Endothelial cell of umbilical vein (primary cell): ENCODE measurements around the gene FXYD7. TPM values are rescaled to one million over a fixed set of nuclear protein-coding genes. Genes with fewer than 3 reads are reported as not detected.

Source experiments
- BruUV-seq: library from RNA; stranded (reverse); fragments of 400-500 nt; replicated peaks from 2 replicates; lab custom pipeline; 2021; lab: Mats Ljungman, UMichigan
- CTCF ChIA-PET: fragments of 300-600, 350-600 bp; sonication (Branson Sonifier 250); formaldehyde crosslinking; loops from one replicate; lab custom pipeline; 2021; ENCODE audit warnings: antibody characterized with exemption, inconsistent platforms; lab: Charles Lee
- POLR2A ChIA-PET: fragments of 300-600, 350-600 bp; sonication (Branson Sonifier 250); formaldehyde crosslinking; loops from one replicate; lab custom pipeline; 2021; ENCODE audit warnings: antibody characterized with exemption, inconsistent platforms; lab: Charles Lee
- DNase-seq: peaks from one replicate; pipeline ENCODE4 v3.0.0-alpha.2; 2011; ENCODE audit warnings: low read depth, low spot score
- FAIRE-seq: peaks from 2 replicates; lab custom pipeline; 2011; peaks lifted over from hg19 to GRCh38; lab: Jason Lieb, UNC
- H2AFZ ChIP-seq: 2 replicates; pipeline ENCODE4 v1.6.0; 2012; ENCODE audit warnings: low read depth, low read length, control low read depth, inconsistent platforms
- H3K27ac ChIP-seq: 2 replicates; pipeline ENCODE4 v1.5.1; 2011; ENCODE audit warnings: low read depth, mild to moderate bottlenecking, control low read depth, low read length, moderate library complexity; ENCODE audit not compliant: insufficient read depth
- H3K27me3 ChIP-seq, 2 experiments: 2 replicates each; pipeline versions ENCODE4 v1.6.0 to v1.6.1; 2011; ENCODE audit warnings: low read length in 2 of 2, mixed read lengths in 1 of 2; ENCODE audit not compliant: control insufficient read depth in 2 of 2, insufficient read depth in 2 of 2
- H3K36me3 ChIP-seq, 2 experiments: 2 replicates in 1 of 2; 3 replicates in 1 of 2; pipeline ENCODE4 v1.5.1; 2011; ENCODE audit warnings: low read length in 2 of 2, mild to moderate bottlenecking in 1 of 2, moderate library complexity in 1 of 2; ENCODE audit not compliant: control insufficient read depth in 2 of 2, insufficient read depth in 2 of 2; ENCODE audit errors: extremely low read depth in 1 of 2
- H3K4me1 ChIP-seq: 3 replicates; pipeline ENCODE4 v1.5.1; 2011; ENCODE audit warnings: mild to moderate bottlenecking, low read length; ENCODE audit not compliant: control insufficient read depth, insufficient read depth; ENCODE audit errors: extremely low read depth
- H3K4me2 ChIP-seq: 2 replicates; pipeline ENCODE4 v1.6.1; 2011; ENCODE audit warnings: low read length, control low read depth, mixed read lengths; ENCODE audit not compliant: insufficient read depth
- H3K4me3 ChIP-seq, 3 experiments: fragments of 200-600 bp in 1 of 3; sonication (generic), shearing (Covaris generic) in 1 of 3; replicated peaks in 1 of 3; 2 replicates each; pipeline ENCODE4 v1.5.1; 2011 to 2016; ENCODE audit warnings: control low read depth in 3 of 3, low read length in 3 of 3, mild to moderate bottlenecking in 2 of 3, inconsistent platforms in 1 of 3, low read depth in 1 of 3, moderate library complexity in 1 of 3; ENCODE audit not compliant: insufficient read depth in 1 of 3
- H3K79me2 ChIP-seq: 2 replicates; pipeline ENCODE4 v1.6.0; 2012; ENCODE audit warnings: low read length, inconsistent platforms; ENCODE audit not compliant: control insufficient read depth, insufficient read depth
- H3K9ac ChIP-seq: replicated peaks from 2 replicates; pipeline ENCODE3; 2011; ENCODE audit warnings: low read length, control low read depth; ENCODE audit not compliant: insufficient read depth; ENCODE audit errors: extremely low read depth
- H3K9me1 ChIP-seq: replicated peaks from 3 replicates; pipeline ENCODE4 v1.6.0; 2011; ENCODE audit warnings: mild to moderate bottlenecking, low read length; ENCODE audit not compliant: control insufficient read depth, insufficient read depth; ENCODE audit errors: extremely low read depth
- H3K9me3 ChIP-seq: replicated peaks from 2 replicates; pipeline ENCODE4 v1.5.1; 2012; ENCODE audit warnings: low read length, inconsistent platforms; ENCODE audit not compliant: control insufficient read depth, insufficient read depth
- H4K20me1 ChIP-seq: replicated peaks from 2 replicates; pipeline ENCODE3; 2011; ENCODE audit warnings: mild to moderate bottlenecking, low read length; ENCODE audit not compliant: control insufficient read depth, insufficient read depth; ENCODE audit errors: extremely low read depth
- EZH2 ChIP-seq: IDR thresholded peaks from 2 replicates; pipeline ENCODE4 v1.6.1; 2012; ENCODE audit warnings: borderline replicate concordance, low read depth, mild to moderate bottlenecking, moderate library complexity, low read length, inconsistent platforms; ENCODE audit not compliant: severe bottlenecking
- FOS ChIP-seq: IDR thresholded peaks from 2 replicates; pipeline ENCODE4 v1.6.1; 2011; ENCODE audit warnings: mild to moderate bottlenecking, low read length, moderate library complexity, borderline replicate concordance; ENCODE audit not compliant: insufficient read depth
- GATA2 ChIP-seq: IDR thresholded peaks from 2 replicates; pipeline ENCODE4 v1.7.0; 2011; ENCODE audit warnings: low read depth, mild to moderate bottlenecking, moderate library complexity, mixed read lengths, low read length; ENCODE audit not compliant: insufficient read length, insufficient read depth
- JUN ChIP-seq: IDR thresholded peaks from 2 replicates; pipeline ENCODE4 v1.6.1; 2011; ENCODE audit warnings: borderline replicate concordance, low read depth; ENCODE audit not compliant: insufficient read length, insufficient read depth
- MYC ChIP-seq: IDR thresholded peaks from one replicate; pipeline ENCODE4 v1.6.1; 2011; ENCODE audit warnings: mild to moderate bottlenecking, low read depth, low read length
- POLR2A ChIP-seq: IDR thresholded peaks from 2 replicates; pipeline ENCODE4 v1.6.1; 2012; ENCODE audit warnings: low read depth, mild to moderate bottlenecking, control low read depth, low read length
- POLR2AphosphoS5 ChIP-seq: IDR thresholded peaks from 2 replicates; pipeline ENCODE4 v1.6.1; 2012; ENCODE audit warnings: low read depth, mild to moderate bottlenecking, control low read depth, low read length, moderate library complexity; ENCODE audit not compliant: insufficient read depth
- dilution Hi-C: fragments of 300-500 bp; cut with MboI; formaldehyde crosslinking; loops from one replicate; pipeline ENCODE4 v1.15.0; 2019; ENCODE audit warnings: low sequenced_read_pairs; ENCODE audit not compliant: extremely low pct_ligation_motif_present
- intact Hi-C: fragments of 100-400 bp; cut with micrococcal nuclease; formaldehyde crosslinking; loops from one replicate; pipeline ENCODE4 v1.10.0; 2022
- polyA plus RNA-seq, 4 experiments: library from polyadenylated mRNA; depleted of rRNA in 3 of 4; stranded (reverse) in 3 of 4; unstranded in 1 of 4; fragments of >200 nt; gene quantifications; 2 replicates each; pipeline versions ENCODE4 v1.2.1 to v1.2.3, GENCODE V29; 2011 to 2012; ENCODE audit warnings: missing spikeins in 1 of 4
- total RNA-seq: library from RNA; stranded (reverse); gene quantifications from 2 replicates; pipeline ENCODE4 v1.2.3, GENCODE V29; 2021
- TF ChIP-seq, protein P1 (sequence below), 2 donors: IDR thresholded peaks; 1 replicate in 1 of 2; 2 replicates in 1 of 2; pipeline ENCODE4 v1.5.1; 2011; ENCODE audit warnings: low read length in 2 of 2, mild to moderate bottlenecking in 2 of 2, moderate library complexity in 2 of 2, control low read depth in 1 of 2, inconsistent platforms in 1 of 2, low read depth in 1 of 2; ENCODE audit not compliant: insufficient read depth in 1 of 2; ENCODE audit errors: extremely low read depth in 1 of 2
- TF ChIP-seq, protein P2 (sequence below): IDR thresholded peaks from 2 replicates; pipeline ENCODE4 v1.6.1; 2011; ENCODE audit not compliant: insufficient read depth, insufficient read length

Gene FXYD7
- total and polyA plus RNA-seq, 2 donors (not counting 3 experiments of a cell fraction or from before 2014, with no cell fraction given) = not detected

DNA sequence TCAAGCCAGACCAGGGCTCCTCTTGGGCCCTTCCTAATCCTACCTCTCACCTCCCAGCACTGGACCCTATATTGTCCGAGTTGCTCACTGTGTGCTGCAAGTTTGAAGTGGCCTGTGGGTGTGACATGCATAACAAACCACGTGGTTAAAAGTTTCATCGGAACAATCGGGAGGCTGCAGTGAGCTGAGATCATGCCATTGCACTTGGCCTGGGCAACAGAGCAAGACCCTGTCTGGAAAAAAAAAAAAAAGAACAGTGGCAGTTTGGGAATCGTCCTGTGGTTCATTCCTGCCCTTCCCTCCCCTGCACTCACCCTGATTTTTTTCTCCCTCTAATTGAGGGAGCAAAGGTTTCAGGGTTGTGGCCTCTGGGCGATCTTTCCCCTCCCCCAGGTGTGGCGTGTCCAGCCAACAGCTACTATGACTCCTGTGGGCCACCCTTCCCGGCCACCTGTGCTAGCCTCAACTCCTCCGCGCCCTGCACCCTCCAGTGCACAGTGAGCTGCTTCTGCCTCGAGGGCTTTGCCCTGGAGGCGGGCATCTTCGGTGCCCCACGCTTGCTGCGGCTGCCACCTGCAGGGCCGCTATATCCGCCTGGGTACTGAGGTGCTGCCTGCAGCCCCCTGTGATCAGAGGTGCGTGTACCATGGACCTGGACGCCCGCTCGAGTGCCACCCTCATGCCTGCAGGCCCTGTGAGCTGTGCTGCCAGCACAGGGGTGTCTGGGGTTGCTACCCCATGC is 43.7 kb upstream of the FXYD7 start:
- Histone ChIP-seq H3K4me1 (no peaks in the 10 kb centered on the region), H2AFZ (no peak overlapping the region), H3K36me3 (no peaks in the 10 kb centered on the region), H3K9me1 (no peaks in the 10 kb centered on the region), H3K9me3 (no peaks in the 10 kb centered on the region), H3K9ac (no peak overlapping the region), H4K20me1 (no peaks in the 10 kb centered on the region), H3K79me2 (no peaks in the 10 kb centered on the region), H3K27me3 (no peaks in the 10 kb centered on the region), H3K4me2 (no peak overlapping the region), H3K4me3 (no peak overlapping the region), H3K27ac (no peak overlapping the region)
- CTCF ChIA-PET = interaction anchor here (0.9 to 1.9 kb wide), 5 partner anchors 8 to 55 kb away, joined by 3 to 7 read pairs (median 7); partner anchors contain the start of gene FXYD3
- no TSS peak for BruUV-seq
- no peak for FAIRE-seq
- no peak for DNase-seq
- dilution Hi-C loops = no loop called here
- intact Hi-C loops = no loop called here
- TF ChIP-seq, protein P1, sequence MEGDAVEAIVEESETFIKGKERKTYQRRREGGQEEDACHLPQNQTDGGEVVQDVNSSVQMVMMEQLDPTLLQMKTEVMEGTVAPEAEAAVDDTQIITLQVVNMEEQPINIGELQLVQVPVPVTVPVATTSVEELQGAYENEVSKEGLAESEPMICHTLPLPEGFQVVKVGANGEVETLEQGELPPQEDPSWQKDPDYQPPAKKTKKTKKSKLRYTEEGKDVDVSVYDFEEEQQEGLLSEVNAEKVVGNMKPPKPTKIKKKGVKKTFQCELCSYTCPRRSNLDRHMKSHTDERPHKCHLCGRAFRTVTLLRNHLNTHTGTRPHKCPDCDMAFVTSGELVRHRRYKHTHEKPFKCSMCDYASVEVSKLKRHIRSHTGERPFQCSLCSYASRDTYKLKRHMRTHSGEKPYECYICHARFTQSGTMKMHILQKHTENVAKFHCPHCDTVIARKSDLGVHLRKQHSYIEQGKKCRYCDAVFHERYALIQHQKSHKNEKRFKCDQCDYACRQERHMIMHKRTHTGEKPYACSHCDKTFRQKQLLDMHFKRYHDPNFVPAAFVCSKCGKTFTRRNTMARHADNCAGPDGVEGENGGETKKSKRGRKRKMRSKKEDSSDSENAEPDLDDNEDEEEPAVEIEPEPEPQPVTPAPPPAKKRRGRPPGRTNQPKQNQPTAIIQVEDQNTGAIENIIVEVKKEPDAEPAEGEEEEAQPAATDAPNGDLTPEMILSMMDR (IDR thresholded peaks at IDR 0.05; ENCODE audit: extremely low read depth in 1 of 2, insufficient read depth in 1 of 2, low read depth in 1 of 2, low read length in 2 of 2) = no peak
- TF ChIP-seq GATA2 = no peak
- POLR2A ChIA-PET = no interaction called here

DNA sequence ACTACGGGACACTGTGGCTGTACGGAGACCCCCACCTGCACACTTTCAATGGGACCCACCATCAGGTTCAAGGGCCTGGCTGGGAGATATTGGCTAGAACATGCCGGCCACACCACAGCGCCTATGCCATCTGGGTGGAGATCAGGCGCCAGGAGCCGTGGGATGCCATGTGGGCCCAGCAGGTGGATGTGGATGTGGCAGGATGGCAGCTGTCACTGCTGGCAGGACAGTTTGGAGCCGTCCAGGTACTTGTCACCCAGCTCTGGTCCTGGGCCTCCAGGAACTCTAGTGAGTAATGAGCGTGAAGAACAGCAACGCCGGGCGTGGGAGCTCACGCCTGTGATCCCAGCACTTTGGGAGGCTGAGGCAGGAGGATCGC is 43.2 kb upstream of the FXYD7 start:
- Histone ChIP-seq H4K20me1 (no peaks in the 10 kb centered on the region), H2AFZ (no peak overlapping the region), H3K27me3 (no peaks in the 10 kb centered on the region), H3K9ac (no peak overlapping the region), H3K79me2 (no peaks in the 10 kb centered on the region), H3K4me2 (no peak overlapping the region), H3K9me3 (no peaks in the 10 kb centered on the region), H3K9me1 (no peaks in the 10 kb centered on the region), H3K27ac (no peak overlapping the region), H3K36me3 (no peaks in the 10 kb centered on the region), H3K4me1 (no peaks in the 10 kb centered on the region), H3K4me3 (no peak overlapping the region)
- intact Hi-C loops (no loop called here), dilution Hi-C loops (no loop called here)
- BruUV-seq = no TSS peak
- FAIRE-seq (no peak), DNase-seq (no peak)
- ChIA-PET POLR2A (no interaction called here), CTCF (interaction anchor here (1.6 to 1.9 kb wide), 3 partner anchors 8 to 33 kb away, joined by 3 to 7 read pairs (median 7); partner anchors contain the start of gene FXYD3)
- TF ChIP-seq EZH2 = no peak
- no peak for TF ChIP-seq POLR2A
- no peak for TF ChIP-seq MYC
- no peak for TF ChIP-seq POLR2AphosphoS5
- TF ChIP-seq, protein P2, sequence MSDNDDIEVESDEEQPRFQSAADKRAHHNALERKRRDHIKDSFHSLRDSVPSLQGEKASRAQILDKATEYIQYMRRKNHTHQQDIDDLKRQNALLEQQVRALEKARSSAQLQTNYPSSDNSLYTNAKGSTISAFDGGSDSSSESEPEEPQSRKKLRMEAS = no peak
- TF ChIP-seq, protein P1 (IDR thresholded peaks at IDR 0.05; ENCODE audit: extremely low read depth in 1 of 2, insufficient read depth in 1 of 2, low read depth in 1 of 2, low read length in 2 of 2) = no peak
- TF ChIP-seq FOS = no peak
- no peak for TF ChIP-seq GATA2
- TF ChIP-seq JUN = no peak
